Ureter (tissue), 1 donor: ENCODE measurements around the gene ABHD12. TPM values are rescaled to one million over a fixed set of nuclear protein-coding genes. Genes with fewer than 3 reads are reported as not detected.

Experiments used
- DNase-seq: peaks from one replicate; pipeline ENCODE4 v3.0.0-alpha.2; 2020; ENCODE audit warnings: low spot score
- total RNA-seq: library from RNA; stranded (reverse); gene quantifications from one replicate; pipeline ENCODE4 v1.2.4, GENCODE V29; 2023
- donor health status: DM: yes; HTN: yes; CAD: no.

Gene ABHD12
- 105 TPM for total RNA-seq

DNA sequence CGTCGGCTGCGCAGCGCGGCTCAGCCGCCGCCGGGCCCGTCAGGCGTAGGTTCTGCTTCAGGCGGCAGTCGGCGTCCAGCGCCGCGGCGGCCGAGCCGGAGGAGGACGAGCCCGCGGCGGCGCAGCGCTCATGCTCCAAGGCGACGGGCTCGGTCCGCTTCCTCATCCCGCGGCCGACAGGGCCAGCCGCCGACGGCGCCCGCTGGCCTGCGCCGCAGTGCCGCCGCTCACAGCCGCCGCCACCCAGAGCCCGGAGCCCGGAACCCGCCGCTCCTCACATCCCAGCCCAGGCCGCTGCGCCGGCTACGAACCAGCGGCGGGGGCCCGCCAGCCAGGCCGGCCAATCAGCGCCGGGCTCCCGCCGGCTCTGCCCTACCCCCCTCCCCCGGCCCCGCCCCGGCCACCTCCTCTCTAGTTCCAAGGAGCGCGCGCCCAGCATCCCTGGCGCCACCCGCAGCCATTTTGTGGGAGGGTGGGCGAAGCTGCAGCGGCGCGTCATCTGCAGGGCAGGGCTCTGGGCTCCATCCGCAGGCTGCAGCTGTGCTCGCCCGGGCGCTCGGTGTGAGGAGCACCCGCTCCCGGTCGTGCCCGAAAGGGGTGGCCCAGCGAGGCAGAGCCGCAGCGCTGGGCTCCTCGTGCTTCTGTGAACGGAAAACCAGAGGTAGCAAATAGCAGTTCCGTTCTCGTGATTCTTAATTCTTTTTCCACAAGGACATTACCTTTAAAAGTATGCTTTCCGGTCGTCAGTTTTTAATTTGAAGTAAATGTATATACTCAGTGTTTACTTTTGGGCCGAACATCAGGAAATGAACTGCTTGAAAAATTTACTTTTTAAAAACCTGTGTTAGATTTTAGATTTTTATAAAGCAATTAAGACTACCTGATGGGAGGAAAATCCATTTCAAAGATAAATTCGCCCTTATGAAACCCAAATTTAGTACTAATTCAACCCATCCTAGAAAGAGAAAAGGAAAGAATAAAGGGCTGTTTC is at the start of gene ABHD12:
Gene ABHD12 (minus strand): TSS at position 298 of the 991 bp plus-strand sequence. CDS start 132 bp downstream, at position 166.
- DNase-seq, result peak; percentile 96

DNA sequence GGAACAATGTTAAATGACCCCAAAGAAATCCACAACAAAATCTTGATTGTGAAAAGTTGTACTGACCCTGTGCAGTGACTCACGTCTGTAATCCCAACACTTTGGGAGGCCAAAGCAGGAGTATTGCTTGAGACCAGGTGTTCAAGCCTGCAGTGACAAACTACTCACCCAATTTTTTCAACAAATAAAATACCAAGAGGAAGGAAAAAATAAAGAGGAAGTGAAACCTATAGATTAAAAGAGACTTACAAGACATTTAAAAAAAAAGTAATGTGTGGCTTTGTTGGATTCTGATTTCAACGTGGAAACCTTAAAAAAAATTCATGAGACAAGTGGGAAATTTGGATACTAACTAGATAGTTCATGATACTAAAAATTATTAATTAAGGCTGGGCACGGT is 48.7 kb upstream of the ABHD12 start:
- DNase-seq, result no peak

DNA sequence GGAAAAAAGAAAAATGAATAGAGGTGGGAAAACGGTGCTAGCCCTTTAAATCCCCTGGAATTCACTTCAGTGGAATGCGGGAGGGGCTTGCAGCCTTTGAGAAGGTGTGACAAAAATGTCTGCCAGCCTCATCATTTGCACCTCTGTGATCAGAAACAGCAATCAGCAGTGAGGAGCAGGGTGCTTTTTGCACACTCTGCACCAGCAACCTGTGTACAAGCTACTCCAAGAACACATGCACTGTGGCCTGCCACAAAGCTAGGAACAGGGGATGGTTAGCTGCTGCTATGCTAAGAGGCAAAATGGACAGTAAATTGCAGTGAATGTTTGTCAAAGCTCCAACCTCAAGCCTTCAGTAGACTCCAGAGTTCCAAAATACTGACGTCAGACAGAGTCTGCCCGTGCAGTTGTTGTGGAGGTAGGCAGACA is 46.5 kb upstream of the ABHD12 start:
- DNase-seq, result no peak

DNA sequence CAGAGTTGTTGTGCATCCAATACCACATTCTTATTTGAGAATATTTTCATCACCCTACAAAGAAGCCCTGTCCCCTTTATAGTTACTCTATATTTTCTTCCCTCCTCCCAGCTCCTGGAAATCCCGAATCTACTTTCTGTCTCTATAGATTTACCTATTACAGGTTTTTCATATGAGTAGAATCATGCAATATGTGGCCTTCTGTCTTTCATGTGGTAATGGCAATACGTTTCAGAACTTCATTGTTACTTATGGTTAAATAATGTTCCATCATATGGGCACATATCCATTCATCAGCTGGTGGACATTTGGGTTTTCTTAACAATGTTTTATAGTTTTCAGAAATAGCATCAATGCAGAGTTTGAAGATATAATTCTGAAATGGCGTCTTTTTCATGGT is 33.9 kb upstream of the ABHD12 start:
- DNase-seq, result no peak

DNA sequence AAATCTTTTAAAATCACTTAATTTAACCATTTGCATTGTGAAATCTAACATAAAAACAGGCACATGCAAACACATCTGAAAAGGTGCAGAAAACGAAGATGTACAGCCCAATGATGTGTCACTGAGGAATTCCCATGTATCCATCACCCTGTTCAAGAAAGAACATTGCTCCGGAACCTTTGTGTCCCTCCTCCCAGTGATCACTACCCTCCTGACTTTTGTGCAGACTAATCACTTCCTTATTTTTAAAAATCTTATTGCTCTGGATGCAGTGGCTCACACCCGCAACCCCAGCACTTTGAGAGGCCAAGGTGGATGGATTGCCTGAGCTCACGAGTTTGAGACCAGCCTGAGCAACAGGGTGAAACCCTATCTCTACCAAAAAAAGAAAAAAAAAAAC is 31.4 kb upstream of the ABHD12 start:
- DNase-seq, result no peak

- no peak for DNase-seq
Measured at GRCh38 chr20:25421102-25421501, 30.5 kb upstream of the ABHD12 start.

- no peak for DNase-seq
Measured at GRCh38 chr20:25418776-25419175, 28.1 kb upstream of the ABHD12 start.

- DNase-seq, result no peak
Measured at GRCh38 chr20:25408890-25409289, 18.3 kb upstream of the ABHD12 start.

GRCh38 chr20:25408170-25408547 is 17.5 kb upstream of the ABHD12 start:
- DNase-seq, result no peak

DNA sequence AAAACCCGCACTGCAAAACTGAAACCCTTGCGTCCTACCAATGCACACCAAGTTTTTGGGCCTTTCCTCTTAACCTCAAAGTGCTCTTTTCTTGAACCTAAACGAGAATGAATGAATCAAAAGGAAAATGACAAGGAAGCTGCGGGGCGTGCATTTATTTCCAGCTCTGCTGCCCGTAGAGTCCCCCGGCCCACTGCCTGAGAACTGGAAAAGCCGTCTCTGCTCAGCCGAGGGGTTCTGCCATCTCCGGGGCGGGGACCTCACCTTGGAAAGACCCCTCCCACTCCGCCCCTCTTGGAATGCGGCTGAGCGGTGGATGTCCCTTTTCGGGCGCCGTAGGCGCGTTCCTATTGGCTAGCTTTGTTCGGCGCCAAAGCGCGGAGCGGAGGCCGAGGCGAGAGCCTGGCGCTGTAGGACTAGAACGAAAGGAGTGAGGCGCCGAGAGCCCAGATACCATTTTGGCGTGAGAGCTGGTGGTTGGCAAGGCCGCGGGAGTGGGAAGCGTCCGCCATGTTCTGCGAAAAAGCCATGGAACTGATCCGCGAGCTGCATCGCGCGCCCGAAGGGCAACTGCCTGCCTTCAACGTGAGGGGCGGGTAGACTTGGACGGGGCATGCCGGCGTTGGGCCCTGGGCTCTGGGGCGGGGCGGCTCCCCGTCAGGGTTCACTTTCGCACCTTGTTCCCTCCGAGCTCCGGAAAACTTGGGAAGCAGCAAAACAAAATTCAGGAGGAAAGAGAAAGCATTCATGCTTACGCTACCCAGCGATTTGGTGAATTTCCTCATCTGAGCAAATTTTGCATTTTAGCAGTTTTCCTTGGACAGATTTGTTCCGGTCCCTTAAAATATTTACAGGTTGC is 16.9 kb upstream of the ABHD12 start, which contains the start of gene GINS1:
Gene GINS1 (plus strand): TSS at position 363 of the 859 bp plus-strand sequence. CDS start 148 bp downstream, at position 511.
- peak; percentile 80 for DNase-seq

- DNase-seq, result peak; percentile 25
Measured at GRCh38 chr20:25402583-25402982, 11.9 kb upstream of the ABHD12 start.

GRCh38 chr20:25400291-25400732 is 9.7 kb upstream of the ABHD12 start:
- peak; percentile 29 for DNase-seq

DNA sequence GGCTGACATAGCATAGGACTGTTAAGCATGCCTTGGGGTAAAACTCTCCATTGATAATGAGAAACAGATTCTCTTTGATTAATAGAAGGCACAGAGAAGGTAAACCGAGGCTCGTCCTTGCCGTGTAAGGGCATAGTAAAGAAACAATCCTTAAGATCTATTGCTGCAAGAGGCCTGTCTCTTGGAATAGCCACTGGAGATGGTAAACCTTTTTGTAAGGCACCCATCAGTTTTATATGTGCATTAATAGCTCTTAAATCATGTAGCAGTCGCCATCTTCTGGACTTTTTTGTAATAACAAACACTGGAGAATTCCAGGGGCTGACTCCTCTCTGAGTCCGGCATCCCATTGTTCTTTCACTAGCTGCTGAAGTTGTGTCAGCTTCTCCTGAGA is 8.4 kb upstream of the ABHD12 start:
- DNase-seq, result no peak

DNA sequence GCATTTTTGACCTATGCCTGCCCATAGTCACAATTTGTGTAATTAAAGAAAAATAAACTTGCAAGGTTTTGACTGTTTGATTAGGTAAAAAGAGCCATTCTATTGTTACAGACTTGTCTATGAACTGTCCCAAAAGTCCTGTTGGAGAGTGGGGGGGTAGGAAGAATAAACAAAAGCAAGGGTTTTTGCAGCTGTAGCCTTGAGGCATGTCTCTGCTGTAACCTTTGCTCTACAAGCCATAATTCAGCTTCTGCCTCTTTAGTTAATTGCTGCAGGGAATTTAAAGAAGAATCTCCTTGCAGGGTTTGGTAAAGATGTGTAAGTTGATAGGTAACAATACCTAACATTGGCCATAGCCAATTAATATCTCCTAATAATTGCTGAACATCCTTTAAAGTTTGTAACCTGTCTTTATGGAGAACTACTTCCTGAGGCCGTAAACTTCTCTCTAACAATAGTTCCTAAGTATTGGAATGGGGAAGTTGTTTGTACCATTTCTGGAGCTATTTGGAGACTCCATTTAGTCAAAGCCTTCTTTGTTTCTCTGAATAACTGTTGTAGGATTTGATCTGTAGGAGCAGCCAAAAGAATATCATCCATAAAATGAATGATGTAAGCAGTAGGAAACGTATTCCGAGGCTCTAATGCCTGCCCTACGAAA is 7.9 kb upstream of the ABHD12 start:
- DNase-seq, result no peak

DNA sequence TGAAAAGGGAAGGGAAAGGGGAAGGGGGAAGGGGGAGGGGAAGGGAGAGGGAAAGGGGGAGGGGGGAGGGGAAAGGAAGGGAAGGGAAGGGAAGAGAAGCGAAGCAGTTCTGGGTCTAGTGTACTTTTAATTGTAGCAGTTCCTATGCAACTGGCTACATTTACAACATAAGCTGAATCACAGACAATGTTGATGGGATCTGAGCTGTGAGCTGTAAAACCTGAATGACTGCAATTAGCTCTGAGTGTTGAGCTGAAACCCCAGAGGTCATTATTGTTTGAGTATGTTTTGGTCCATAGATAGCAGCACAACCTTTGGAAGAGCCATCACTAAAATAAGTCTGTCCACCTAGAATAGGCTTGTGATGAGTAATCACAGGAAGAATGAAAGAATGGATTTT is 7.2 kb upstream of the ABHD12 start:
- DNase-seq, result no peak

DNA sequence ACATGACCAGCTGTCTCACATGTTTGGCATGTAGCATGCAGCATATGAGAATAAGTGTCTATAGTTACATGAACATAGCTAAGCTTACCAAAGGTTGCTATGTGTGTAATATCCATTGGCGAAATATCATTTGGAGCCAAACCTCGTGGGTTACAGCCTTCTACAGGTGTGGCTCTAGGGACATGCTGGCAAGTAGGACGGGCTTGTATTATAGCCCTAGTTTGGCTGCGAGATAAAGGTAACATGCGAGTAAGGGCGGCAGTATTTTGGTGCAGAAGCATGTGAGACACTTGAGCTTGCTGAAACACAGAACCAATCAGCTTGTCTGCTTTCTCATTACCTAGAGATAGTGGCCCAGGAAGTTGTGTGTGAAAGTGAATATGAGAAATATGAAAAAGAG is 6.5 kb upstream of the ABHD12 start:
- no peak for DNase-seq

DNA sequence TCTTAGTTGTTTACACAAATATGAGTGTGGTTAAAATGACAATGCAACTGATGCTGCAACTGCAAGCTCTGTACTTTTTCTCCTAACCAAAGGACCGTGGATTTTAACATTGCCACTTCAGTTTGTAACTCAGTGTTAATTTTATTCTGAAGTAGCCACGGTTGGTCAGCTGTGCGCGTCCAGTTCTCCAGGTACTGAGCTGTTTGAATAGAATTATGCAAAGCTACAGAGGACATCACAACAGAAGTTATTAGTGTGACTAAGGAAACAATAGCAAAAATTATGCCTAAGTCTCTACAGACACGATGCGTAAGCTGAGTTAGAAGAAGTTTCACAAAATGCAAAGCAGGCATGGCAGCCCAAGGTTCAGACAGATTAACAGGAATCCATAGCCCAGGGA is 4.4 kb upstream of the ABHD12 start:
- no peak for DNase-seq

DNA sequence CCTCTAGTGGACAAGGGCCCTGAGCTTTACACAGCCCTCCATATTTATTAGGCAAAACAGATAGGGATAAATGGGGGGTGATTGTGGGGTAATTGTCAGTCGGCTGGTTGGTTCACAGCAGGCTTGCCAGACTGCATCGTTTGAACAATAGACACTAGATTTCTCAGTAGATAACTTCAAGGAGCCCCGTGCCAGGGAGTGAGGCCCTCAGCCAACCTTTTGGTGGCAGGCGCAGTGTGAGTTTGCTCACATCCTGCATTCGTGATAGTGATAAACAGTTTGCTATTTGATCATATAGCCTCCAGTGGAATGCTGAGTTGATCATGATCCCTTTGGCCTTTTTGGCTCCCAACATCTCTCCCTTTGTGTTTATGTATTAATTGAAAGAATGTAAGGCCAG is 3.6 kb upstream of the ABHD12 start:
- no peak for DNase-seq

- DNase-seq, result no peak
Measured at GRCh38 chr20:25389858-25390537, 637 bp downstream of the ABHD12 start.

DNA sequence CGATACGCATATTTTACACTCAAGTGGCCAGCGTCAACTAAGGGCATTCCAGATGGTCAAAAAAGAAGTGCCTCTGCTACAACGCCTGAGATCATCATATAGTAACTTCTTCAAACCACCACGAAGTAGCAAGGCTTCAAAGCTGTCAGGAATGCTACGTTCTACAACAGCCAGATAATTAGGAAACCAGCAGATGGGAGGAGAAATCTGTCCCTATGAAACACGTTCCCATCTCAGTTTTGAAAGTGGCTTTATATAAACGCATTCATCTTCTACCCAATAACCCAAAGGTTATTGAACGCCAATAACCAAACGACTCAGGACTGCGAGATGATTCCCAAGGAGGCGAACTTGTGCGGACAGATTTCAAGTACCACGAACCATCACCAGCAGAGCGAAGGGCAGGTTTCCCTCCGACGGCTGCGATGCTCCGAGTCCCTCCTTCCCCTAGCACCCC is 1.2 kb downstream of the ABHD12 start:
- no peak for DNase-seq

- DNase-seq, result no peak
Measured at GRCh38 chr20:25382704-25383370, 7.8 kb downstream of the ABHD12 start.
